Esophagus squamous epithelium (tissue), 5 donors: ENCODE results near the gene ARHGAP42. TPM values are rescaled to one million over a fixed set of nuclear protein-coding genes. Genes with fewer than 3 reads are reported as not detected.

ENCODE experiments used
- DNase-seq: peaks from one replicate; lab custom pipeline; 2025; lab: John Stamatoyannopoulos, UW
- H3K27ac ChIP-seq, 4 donors: fragments of 200-600 bp; sonication (generic); one replicate each; pipeline ENCODE4 v1.5.1; 2016 to 2019; ENCODE audit warnings: mild to moderate bottlenecking in 1 of 4
- H3K27me3 ChIP-seq, 4 donors: fragments of 200-600 bp; sonication (generic); 1 replicate in 3 of 4; 2 replicates in 1 of 4; pipeline versions ENCODE4 v1.5.1 to v1.6.0; 2017 to 2021; ENCODE audit warnings: antibody characterized with exemption in 1 of 4
- H3K36me3 ChIP-seq, 3 donors: fragments of 200-600 bp; sonication (generic); one replicate each; pipeline ENCODE4 v1.5.1; 2016 to 2019
- H3K4me1 ChIP-seq, 3 donors: fragments of 200-600 bp; sonication (generic); one replicate each; pipeline ENCODE4 v1.5.1; 2017 to 2019
- H3K4me3 ChIP-seq, 4 donors: fragments of 200-600 bp; sonication (generic); 1 replicate in 3 of 4; 2 replicates in 1 of 4; pipeline ENCODE4 v1.5.1; 2016 to 2019; ENCODE audit warnings: mild to moderate bottlenecking in 2 of 4, moderate library complexity in 1 of 4
- H3K9me3 ChIP-seq, 3 donors: fragments of 200-600 bp; sonication (generic); one replicate each; pipeline ENCODE4 v1.5.1; 2016 to 2019
- CTCF ChIP-seq, 6 experiments: fragments of 450-650 bp in 4 of 6; fragments of 200-600 bp in 2 of 6; sonication (generic) in 2 of 6; IDR thresholded peaks; one replicate each; pipeline ENCODE4 v1.5.1; 2016 to 2019; ENCODE audit warnings: antibody characterized with exemption in 6 of 6, mild to moderate bottlenecking in 4 of 6, moderate library complexity in 4 of 6
- POLR2A ChIP-seq, 4 donors: fragments of 450-650 bp; IDR thresholded peaks; one replicate each; pipeline ENCODE4 v1.6.1; 2017; ENCODE audit warnings: antibody characterized with exemption in 4 of 4, mild to moderate bottlenecking in 4 of 4, moderate library complexity in 3 of 4
- WGBS, 2 donors: methylation state at CpG; one replicate each; pipeline ENCODE4 v1.1.5; 2018; 5-methylcytosine and 5-hydroxymethylcytosine counted together
- intact Hi-C: fragments of 100-400 bp; cut with DNase I; formaldehyde crosslinking; loops from one replicate; pipeline ENCODE4 v1.15.0; 2022
- total RNA-seq, 4 donors: library from RNA; depleted of rRNA; stranded (reverse); fragments of >200 nt; gene quantifications; one replicate each; pipeline ENCODE4 v1.1.0, GENCODE V29; 2016
- donor health status: DM: yes; HTN: yes; CAD: no.

Gene ARHGAP42
- total RNA-seq, 4 donors from 2014 or later: 3.5 to 10.1 (median 6.4) TPM

GRCh38 chr11:100923555-100923954, 236.5 kb downstream of the ARHGAP42 start:
- intact Hi-C loops: loop anchor here (10.0 kb wide), 1 partner anchor 239 kb away; the partner anchor contains the start of gene ARHGAP42
- H3K27me3 ChIP-seq: no peaks in the 10 kb centered on the region
- 62 to 69% methylated on average over 2 of the region's 2 CpGs for whole genome bisulfite sequencing, 2 donors
- no peak overlapping the region for H3K4me3 ChIP-seq
- no peak for DNase-seq
- peaks cover 0 to 4% (median 0%) of the 10 kb centered on the region in 3 donors for H3K4me1 ChIP-seq
- TF ChIP-seq POLR2A (IDR thresholded peaks at IDR 0.05) (no peak), CTCF (IDR thresholded peaks at IDR 0.05) (no peak)
- H3K36me3 ChIP-seq: no peaks in the 10 kb centered on the region
- no peaks in the 10 kb centered on the region for H3K9me3 ChIP-seq
- no peak overlapping the region for H3K27ac ChIP-seq

GRCh38 chr11:100925935-100926334, 238.8 kb downstream of the ARHGAP42 start:
- intact Hi-C loops: loop anchor here (10.0 kb wide), 1 partner anchor 241 kb away; the partner anchor contains the start of gene ARHGAP42
- Histone ChIP-seq H3K27me3 (no peaks in the 10 kb centered on the region), H3K4me3 (no peak overlapping the region), H3K9me3 (no peaks in the 10 kb centered on the region), H3K27ac (no peak overlapping the region), H3K4me1 (no peaks in the 10 kb centered on the region), H3K36me3 (no peaks in the 10 kb centered on the region)
- no peak for DNase-seq
- no peak for TF ChIP-seq CTCF (IDR thresholded peaks at IDR 0.05)
- TF ChIP-seq POLR2A (IDR thresholded peaks at IDR 0.05): no peak
- WGBS, 2 donors: 54 to 60% methylated on average over 3 of the region's 3 CpGs

- WGBS, 2 donors: 74 to 79% methylated on average over 5 of the region's 5 CpGs
- Histone ChIP-seq H3K27ac (no peak overlapping the region), H3K4me1 (no peaks in the 10 kb centered on the region), H3K27me3 (no peaks in the 10 kb centered on the region), H3K4me3 (no peak overlapping the region), H3K36me3 (no peaks in the 10 kb centered on the region), H3K9me3 (no peaks in the 10 kb centered on the region)
- intact Hi-C loops: loop anchor here (10.0 kb wide), 1 partner anchor 243 kb away; the partner anchor contains the start of gene ARHGAP42
- TF ChIP-seq CTCF (IDR thresholded peaks at IDR 0.05) (no peak), POLR2A (IDR thresholded peaks at IDR 0.05) (no peak)
- no peak for DNase-seq
Measured at GRCh38 chr11:100927579-100927978, 240.5 kb downstream of the ARHGAP42 start.

GRCh38 chr11:100928426-100928825, 241.3 kb downstream of the ARHGAP42 start:
- Histone ChIP-seq H3K4me3 (no peak overlapping the region), H3K4me1 (no peaks in the 10 kb centered on the region), H3K9me3 (no peaks in the 10 kb centered on the region), H3K27ac (no peak overlapping the region), H3K27me3 (no peaks in the 10 kb centered on the region), H3K36me3 (no peaks in the 10 kb centered on the region)
- WGBS, 2 donors: 82 to 90% methylated on average over 2 of the region's 2 CpGs
- no peak for DNase-seq
- TF ChIP-seq CTCF (IDR thresholded peaks at IDR 0.05) (no peak), POLR2A (IDR thresholded peaks at IDR 0.05) (no peak)
- intact Hi-C loops: loop anchor here (10.0 kb wide), 1 partner anchor 244 kb away; the partner anchor contains the start of gene ARHGAP42

- WGBS, 2 donors: 33 to 51% methylated on average over 3 of the region's 3 CpGs
Measured at GRCh38 chr11:100929377-100929776, 242.3 kb downstream of the ARHGAP42 start.

More at GRCh38 chr11:100929377-100929776, 242.3 kb downstream of the ARHGAP42 start:
- H3K4me3 ChIP-seq: no peak overlapping the region
- H3K36me3 ChIP-seq: no peaks in the 10 kb centered on the region
- no peak for TF ChIP-seq CTCF (IDR thresholded peaks at IDR 0.05)
- no peak overlapping the region for H3K27ac ChIP-seq
- no peaks in the 10 kb centered on the region for H3K27me3 ChIP-seq
- intact Hi-C loops: loop anchor here (10.0 kb wide), 1 partner anchor 245 kb away; the partner anchor contains the start of gene ARHGAP42
- no peak for DNase-seq
- no peaks in the 10 kb centered on the region for H3K4me1 ChIP-seq
- H3K9me3 ChIP-seq: no peaks in the 10 kb centered on the region
